K562 (cell line): ENCODE data around the gene IQCK.

Experiments used
- CTCF ChIP-seq, 3 experiments: IDR thresholded peaks in 2 of 3; conservative IDR thresholded peaks in 1 of 3; 2 replicates each; pipeline ENCODE4 v1.5.1; 2011 to 2012; ENCODE audit warnings: low read length in 3 of 3, mild to moderate bottlenecking in 3 of 3, control low read depth in 2 of 3, improper control_type of control experiment in 1 of 3, inconsistent platforms in 1 of 3, low read depth in 1 of 3, mixed read lengths in 1 of 3, moderate library complexity in 1 of 3; ENCODE audit not compliant: insufficient read depth in 2 of 3
- HDAC2 ChIP-seq: fragments of 450-650 bp; IDR thresholded peaks from 2 replicates; pipeline ENCODE4 v1.6.1; 2016; ENCODE audit warnings: mild to moderate bottlenecking
- MAX ChIP-seq: sonication (generic); formaldehyde crosslinking; IDR thresholded peaks from 2 replicates; pipeline ENCODE4 v1.9.0; 2022; ENCODE audit warnings: mild to moderate bottlenecking, missing genetic modification reagents
- MEF2A ChIP-seq: IDR thresholded peaks from 2 replicates; pipeline ENCODE4 v1.6.1; 2011; ENCODE audit warnings: low read depth, mild to moderate bottlenecking, low read length, moderate library complexity; ENCODE audit not compliant: control insufficient read depth
- RAD21 ChIP-seq, 2 experiments: fragments of 250-450 bp in 1 of 2; fragments of 450-650 bp in 1 of 2; sonication (Bioruptor Pico) in 1 of 2; formaldehyde crosslinking in 1 of 2; IDR thresholded peaks in 1 of 2; conservative IDR thresholded peaks in 1 of 2; 2 replicates each; pipeline versions ENCODE4 v1.4.0 to v1.8.0; 2020 to 2022; ENCODE audit warnings: mild to moderate bottlenecking in 2 of 2, moderate library complexity in 1 of 2
- TF ChIP-seq, protein P1 (sequence below): fragments of 450-650 bp; IDR thresholded peaks from 2 replicates; pipeline ENCODE4 v1.6.1; 2016; ENCODE audit warnings: low read depth, mild to moderate bottlenecking, moderate library complexity

- no peak for TF ChIP-seq RAD21 (CRISPR knock-in tag; conservative IDR thresholded peaks at IDR 0.05 in 1 of 2, IDR thresholded peaks at IDR 0.05 in 1 of 2)
- no peak for TF ChIP-seq CTCF (IDR thresholded peaks at IDR 0.05 in 2 of 3, conservative IDR thresholded peaks at IDR 0.05 in 1 of 3; ENCODE audit: insufficient read depth in 2 of 3, low read depth in 1 of 3, low read length in 3 of 3)
- TF ChIP-seq MEF2A, result no peak
- TF ChIP-seq HDAC2, result no peak
- TF ChIP-seq, protein P1, sequence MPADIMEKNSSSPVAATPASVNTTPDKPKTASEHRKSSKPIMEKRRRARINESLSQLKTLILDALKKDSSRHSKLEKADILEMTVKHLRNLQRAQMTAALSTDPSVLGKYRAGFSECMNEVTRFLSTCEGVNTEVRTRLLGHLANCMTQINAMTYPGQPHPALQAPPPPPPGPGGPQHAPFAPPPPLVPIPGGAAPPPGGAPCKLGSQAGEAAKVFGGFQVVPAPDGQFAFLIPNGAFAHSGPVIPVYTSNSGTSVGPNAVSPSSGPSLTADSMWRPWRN, result no peak
- no peak for TF ChIP-seq MAX
Measured at GRCh38 chr16:19840524-19841110, 122.5 kb downstream of the IQCK start.
